Limb (tissue), 2 donors: Measurements from ENCODE around the gene SMAD9.

Experiments
- DNase-seq, 2 donors: peaks; one replicate each; pipeline ENCODE4 v3.0.0-alpha.2; 2016; ENCODE audit errors: extremely low spot score in 2 of 2

SMAD9 gene

DNA sequence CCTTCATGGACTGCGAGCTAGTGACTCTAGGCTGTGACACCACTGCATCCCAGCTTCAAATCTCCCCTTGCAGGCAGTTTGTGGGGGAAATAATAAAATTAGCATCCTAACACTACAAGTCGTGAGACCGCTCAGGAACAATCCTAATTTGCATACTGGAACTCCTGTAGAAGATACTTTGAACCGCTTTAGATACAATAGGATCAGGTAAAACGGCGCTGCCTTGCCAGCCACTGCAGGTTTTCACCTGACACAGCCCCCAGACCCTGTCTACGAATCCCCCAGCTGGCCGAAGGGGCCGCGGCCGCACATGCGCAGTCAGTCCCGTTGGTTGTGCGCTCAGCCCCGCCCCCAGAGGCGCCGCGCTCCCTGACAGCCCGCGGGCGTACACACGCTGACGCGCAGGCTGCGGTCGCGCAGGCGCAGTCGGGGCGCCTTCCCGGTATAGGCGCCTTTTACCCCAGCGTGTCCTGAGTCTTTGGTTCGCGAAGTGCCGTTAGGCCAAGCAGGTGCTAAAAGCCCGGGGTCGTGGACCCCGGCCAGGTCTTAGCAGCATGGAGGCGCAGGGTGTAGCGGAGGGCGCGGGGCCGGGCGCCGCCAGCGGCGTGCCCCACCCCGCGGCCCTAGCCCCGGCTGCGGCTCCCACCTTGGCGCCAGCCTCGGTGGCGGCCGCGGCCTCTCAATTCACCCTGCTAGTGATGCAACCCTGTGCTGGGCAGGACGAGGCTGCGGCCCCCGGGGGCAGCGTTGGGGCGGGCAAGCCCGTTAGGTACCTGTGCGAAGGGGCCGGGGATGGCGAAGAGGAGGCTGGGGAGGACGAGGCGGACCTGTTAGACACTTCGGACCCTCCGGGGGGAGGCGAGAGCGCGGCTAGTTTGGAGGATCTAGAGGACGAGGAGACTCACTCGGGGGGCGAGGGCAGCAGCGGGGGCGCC, 101.0 kb downstream of the SMAD9 start, which contains the start of gene RFXAP:
Gene RFXAP (plus strand): TSS at position 419 of the 935 bp plus-strand sequence. CDS start 136 bp downstream, at position 555.
- peak; percentile 93 to 95 for DNase-seq

- no peak for DNase-seq
Observed at GRCh38 chr13:36817996-36818803, 101.8 kb downstream of the SMAD9 start.

DNA sequence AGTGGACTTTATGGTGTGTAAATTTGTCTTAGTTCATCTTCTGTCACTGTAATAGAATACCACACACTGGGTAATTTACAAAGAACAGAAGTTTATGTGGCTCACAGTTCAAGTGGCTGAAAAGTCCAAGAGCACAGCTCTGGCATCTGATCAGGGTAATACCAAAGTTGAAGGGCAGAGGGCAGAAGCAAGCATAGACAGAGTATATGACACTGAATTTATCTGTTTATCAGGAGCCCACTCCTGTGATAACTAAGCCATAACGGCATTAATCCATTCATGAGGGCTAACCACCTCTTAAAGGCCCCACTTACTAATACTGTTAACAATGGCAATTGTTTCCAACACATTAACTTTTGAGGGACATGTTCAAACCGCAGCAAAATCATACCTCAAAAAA, 105.0 kb downstream of the SMAD9 start:
- DNase-seq: no peak

- DNase-seq: no peak
Observed at GRCh38 chr13:36814465-36814864, 105.6 kb downstream of the SMAD9 start.

DNA sequence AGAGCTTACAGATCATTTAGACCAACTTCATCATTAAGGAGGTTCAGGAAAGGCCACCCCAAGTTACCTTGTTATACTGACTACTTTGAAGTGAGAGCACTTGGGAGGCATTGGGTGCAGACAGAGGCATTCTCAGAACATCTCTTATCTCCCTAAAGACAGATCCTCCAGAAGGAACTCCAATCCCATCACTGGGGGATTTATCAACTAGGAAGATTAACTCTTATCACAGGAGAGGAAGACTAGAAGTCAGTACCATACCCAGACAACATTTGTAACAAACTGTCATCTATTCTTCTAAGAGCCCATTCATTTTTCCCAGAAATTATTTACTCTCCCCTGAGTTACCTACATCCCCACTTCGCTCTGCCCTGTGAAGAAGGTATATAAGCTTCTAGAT, 106.8 kb downstream of the SMAD9 start:
- no peak for DNase-seq

GRCh38 chr13:36807616-36808015, 112.4 kb downstream of the SMAD9 start:
- DNase-seq: no peak

GRCh38 chr13:36806102-36806501, 113.9 kb downstream of the SMAD9 start:
- DNase-seq: no peak

DNA sequence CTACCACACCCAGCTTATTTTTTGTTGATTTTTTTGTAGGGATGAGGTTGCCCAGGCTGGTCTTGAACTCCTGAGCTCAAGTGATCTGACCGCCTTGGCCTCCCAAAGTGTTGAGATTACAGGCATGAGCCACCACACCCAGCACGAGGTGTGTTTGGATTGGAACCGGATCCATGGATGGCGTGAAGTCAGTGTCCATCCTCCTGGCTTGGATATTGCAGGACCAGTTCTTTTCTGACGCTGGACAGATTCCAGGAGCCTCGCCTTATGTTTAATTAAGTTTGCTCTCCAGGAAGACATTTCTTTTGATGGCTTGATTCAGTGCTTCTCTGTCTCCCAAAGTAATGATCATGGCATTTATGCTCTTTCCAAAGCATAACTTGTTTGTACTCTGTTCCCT, 115.5 kb downstream of the SMAD9 start:
- DNase-seq: no peak

- no peak for DNase-seq
Observed at GRCh38 chr13:36801035-36801434, 119.0 kb downstream of the SMAD9 start.

DNA sequence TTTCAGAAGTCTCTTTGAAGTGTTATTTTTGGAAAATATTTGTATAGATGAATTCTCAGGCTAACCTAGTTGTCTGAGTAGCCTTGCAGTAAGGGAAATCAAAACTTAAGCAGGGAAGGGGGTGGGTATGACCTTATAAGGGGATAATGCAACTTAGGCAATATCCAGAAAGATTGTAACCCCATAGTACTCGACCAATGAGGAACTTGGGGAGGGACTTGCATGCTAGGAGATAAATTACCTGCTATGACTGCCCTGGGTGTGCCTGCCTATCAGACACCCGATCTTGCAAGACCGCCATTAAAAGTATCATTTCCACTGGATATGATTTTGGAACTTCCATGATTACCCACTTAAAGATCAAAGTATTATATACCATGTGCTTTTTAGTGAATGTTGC, 124.0 kb downstream of the SMAD9 start:
- no peak for DNase-seq

- DNase-seq: no peak
Observed at GRCh38 chr13:36795463-36795862, 124.6 kb downstream of the SMAD9 start.
